Fibroblast of mammary gland (primary cell): ENCODE measurements around the gene ZNF488.

Experiments
- DNase-seq: peaks from one replicate; pipeline ENCODE4 v3.0.0-alpha.2; 2010; ENCODE audit warnings: low read depth
- H3K4me3 ChIP-seq: 2 replicates; pipeline ENCODE4 v1.5.1; 2011; ENCODE audit warnings: low read depth, mild to moderate bottlenecking, low read length, moderate library complexity; ENCODE audit not compliant: control insufficient read depth
- CTCF ChIP-seq: conservative IDR thresholded peaks from 2 replicates; pipeline ENCODE4 v1.5.1; 2011; ENCODE audit warnings: low read depth, low read length, inconsistent platforms; ENCODE audit not compliant: control insufficient read depth, insufficient read depth

ZNF488 gene

GRCh38 chr10:47346581-47347302 lies 37.4 kb downstream of the ZNF488 start:
- no peak for TF ChIP-seq CTCF
- DNase-seq, result peak; percentile 24
- H3K4me3 ChIP-seq, result no peak overlapping the region

DNA sequence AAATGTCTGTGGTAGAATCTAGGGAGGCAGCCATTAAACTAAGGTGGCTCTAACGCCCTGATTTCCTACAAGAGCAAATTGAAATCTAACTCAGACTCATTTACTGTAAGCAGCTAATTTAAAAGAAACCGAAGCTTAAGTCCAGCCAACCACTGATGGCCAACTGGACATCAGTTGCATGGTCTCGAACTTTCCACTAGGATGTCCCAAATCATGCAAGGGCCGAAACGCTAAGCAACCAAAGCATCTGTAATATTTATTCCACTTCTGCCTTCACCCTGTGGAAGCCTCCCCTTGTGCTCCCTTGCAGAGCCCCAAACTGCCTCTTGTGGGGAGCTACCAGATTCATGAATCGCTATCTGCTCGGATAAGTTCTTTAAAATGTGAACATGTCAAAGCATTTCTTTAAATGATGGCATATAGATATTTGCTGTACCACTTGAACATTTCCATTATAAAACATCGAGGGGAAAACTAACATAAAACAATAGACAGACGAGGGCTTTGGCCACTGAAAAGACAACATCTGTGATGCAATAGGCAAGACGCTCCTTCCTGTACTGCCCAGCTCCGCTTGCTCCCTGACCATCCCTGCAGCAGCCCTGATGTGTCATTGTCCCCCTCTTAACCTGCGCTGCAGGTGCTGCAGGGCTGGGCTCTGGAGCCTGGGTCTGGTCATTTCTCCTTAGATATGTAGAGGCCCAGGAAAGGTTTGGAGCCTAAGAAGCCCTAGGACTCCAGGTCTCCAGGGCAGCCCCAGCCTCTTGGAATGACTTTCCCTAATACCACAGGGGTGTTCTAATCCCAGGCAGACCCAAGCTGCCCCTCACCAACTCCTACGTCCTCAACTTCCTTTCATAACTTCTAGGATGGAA lies 38.9 kb downstream of the ZNF488 start:
- no peak for TF ChIP-seq CTCF
- no peak for DNase-seq
- no peak overlapping the region for H3K4me3 ChIP-seq

- peak; percentile 99 for TF ChIP-seq CTCF
- DNase-seq, result peak; percentile 66
Measured at GRCh38 chr10:47340608-47341170, 43.4 kb downstream of the ZNF488 start.

GRCh38 chr10:47339759-47340607 lies 44.1 kb downstream of the ZNF488 start:
- DNase-seq, result no peak
- no peak overlapping the region for H3K4me3 ChIP-seq
- no peak for TF ChIP-seq CTCF

More at GRCh38 chr10:47340608-47341170, 43.4 kb downstream of the ZNF488 start:
- H3K4me3 ChIP-seq, result no peak overlapping the region

DNA sequence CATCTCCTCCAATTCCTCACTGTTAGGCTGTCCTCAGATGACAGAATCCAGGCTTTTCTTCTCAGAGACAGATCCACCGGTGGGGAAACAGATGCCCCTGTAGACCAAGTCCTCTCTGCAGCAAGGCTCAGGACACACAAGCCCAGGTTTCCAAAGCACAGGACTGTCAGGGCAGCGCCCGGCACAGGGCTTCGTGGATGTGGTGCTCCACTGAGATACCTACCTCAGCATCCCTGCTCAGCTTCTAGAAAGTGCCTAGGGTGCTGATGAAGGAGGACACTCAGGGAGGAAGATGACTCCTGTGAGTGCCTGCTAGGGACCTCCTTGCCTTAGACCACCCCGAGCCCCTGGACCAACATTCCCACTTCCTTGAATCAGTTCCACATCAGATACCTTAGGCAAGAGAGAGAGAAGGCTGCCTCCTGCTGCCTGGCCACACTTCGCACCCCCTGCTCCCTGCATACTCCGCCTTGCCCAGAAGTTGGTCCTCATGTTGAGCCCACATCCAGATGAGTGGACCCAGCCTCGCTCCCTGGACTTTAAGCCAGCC lies 44.8 kb downstream of the ZNF488 start:
- TF ChIP-seq CTCF, result no peak
- no peak overlapping the region for H3K4me3 ChIP-seq
- no peak for DNase-seq

DNA sequence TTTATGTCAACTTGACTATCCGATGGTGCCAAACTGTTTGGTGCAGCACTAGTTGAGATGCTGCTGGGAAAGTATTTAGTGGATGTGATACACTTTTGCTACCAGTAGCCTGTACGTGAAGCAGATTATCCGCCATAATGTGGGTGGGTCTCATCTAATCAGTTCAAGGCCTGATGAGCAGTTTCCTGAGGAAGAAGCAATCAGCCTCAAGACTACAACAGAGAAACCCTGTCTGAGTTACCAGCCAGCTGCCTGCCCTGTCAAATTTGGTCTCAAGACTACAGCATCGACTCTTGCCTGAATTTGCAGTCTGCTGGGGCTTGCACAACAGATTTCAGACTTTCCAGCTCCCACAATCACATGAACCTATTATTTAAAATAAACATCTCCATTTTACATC lies 46.8 kb downstream of the ZNF488 start:
- no peak for TF ChIP-seq CTCF
- no peak overlapping the region for H3K4me3 ChIP-seq
- no peak for DNase-seq
